GM12864 (cell line): Measurements from ENCODE around the gene ZRANB3.

ENCODE experiments used
- DNase-seq: peaks from one replicate; pipeline ENCODE4 v3.0.0-alpha.2; 2011; ENCODE audit warnings: low read depth
- H3K4me3 ChIP-seq: 2 replicates; pipeline ENCODE4 v1.5.1; 2011; ENCODE audit warnings: mild to moderate bottlenecking, low read depth, low read length, control low read depth
- CTCF ChIP-seq: IDR thresholded peaks from 2 replicates; pipeline ENCODE4 v1.5.1; 2011; ENCODE audit warnings: low read depth, mild to moderate bottlenecking, moderate library complexity, low read length, control low read depth, inconsistent platforms; ENCODE audit errors: missing control alignments

The ZRANB3 gene

GRCh38 chr2:135256531-135257260 lies 274.3 kb downstream of the ZRANB3 start:
- no peak for TF ChIP-seq CTCF
- no peak overlapping the region for H3K4me3 ChIP-seq
- DNase-seq = no peak

GRCh38 chr2:135255208-135255607 lies 275.8 kb downstream of the ZRANB3 start:
- no peak overlapping the region for H3K4me3 ChIP-seq
- peak; percentile 5 for DNase-seq
- no peak for TF ChIP-seq CTCF

DNA sequence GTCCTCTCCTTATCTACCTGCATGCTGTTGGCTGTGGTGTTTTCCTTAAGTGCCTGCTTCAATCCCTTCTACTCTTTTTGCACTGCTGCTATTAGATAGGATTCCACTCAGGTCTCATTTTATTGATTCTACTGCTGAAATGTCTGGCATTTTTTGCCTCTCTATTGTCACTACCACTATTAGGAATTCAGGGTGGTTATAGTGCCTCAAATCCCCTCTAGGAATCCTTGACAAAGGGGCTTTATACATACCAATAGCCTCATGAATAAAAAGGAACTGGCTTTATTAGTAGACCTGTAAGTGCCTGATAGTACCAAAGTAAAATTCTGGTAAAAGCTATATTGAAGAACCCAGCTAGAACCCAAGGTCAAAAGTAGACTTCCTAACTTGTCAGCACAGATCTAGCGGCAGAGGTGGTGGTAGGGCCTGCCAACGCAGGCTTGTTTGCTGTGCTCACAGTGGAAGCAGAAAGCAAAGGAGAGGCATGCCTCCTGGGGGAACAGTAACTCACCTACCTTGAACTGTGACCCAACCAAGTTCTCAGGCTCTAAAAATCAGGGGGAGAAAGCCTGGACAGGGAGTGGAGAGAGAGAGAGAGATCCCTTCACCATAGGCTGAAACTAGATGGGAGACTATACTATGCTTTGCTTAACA lies 278.1 kb downstream of the ZRANB3 start:
- TF ChIP-seq CTCF = no peak
- no peak overlapping the region for H3K4me3 ChIP-seq
- no peak for DNase-seq

- no peak for TF ChIP-seq CTCF
- DNase-seq = no peak
- H3K4me3 ChIP-seq = no peak overlapping the region
Observed at GRCh38 chr2:135248611-135249010, 282.4 kb downstream of the ZRANB3 start.

GRCh38 chr2:135246711-135247270 lies 284.2 kb downstream of the ZRANB3 start:
- H3K4me3 ChIP-seq = no peak overlapping the region
- no peak for DNase-seq
- no peak for TF ChIP-seq CTCF

DNA sequence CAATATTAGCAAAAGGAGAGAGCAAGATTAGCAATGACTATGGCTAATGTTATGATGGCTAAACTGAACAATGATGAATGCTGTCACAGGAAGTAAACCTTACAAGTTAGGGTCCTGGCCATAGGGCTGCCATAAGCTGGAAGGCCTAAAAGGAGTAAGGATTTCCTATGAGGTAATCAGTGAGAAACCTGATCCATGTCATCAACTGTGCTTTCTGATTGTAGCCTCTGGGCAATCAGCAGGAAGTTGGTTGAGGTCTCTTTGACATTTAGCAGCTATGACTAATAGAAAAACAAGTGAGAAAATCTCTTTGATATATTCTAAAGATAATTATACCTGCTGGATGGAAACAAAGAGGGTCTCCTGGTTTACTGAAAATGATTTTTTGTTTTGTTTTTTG lies 285.9 kb downstream of the ZRANB3 start:
- TF ChIP-seq CTCF = no peak
- no peak overlapping the region for H3K4me3 ChIP-seq
- no peak for DNase-seq

- TF ChIP-seq CTCF = no peak
- no peak overlapping the region for H3K4me3 ChIP-seq
Observed at GRCh38 chr2:135238651-135239050, 292.4 kb downstream of the ZRANB3 start.

More at GRCh38 chr2:135238651-135239050, 292.4 kb downstream of the ZRANB3 start:
- DNase-seq = no peak
